ENCODE measurements around the gene DEFB116.

- no peak for TF ChIP-seq CTCF (IDR thresholded peaks at IDR 0.05)
- TF ChIP-seq POLR2A (IDR thresholded peaks at IDR 0.05), result no peak
These were observed 14.1 kb upstream of the DEFB116 start for GRCh38 chr20:31322504-31322903.
